GM19467 (cell line): ENCODE data around the gene AEBP1.

Experiments
- ATAC-seq: cut with Tn5 transposase; IDR thresholded peaks from one replicate; pipeline ENCODE4 v1.9.1; 2021; ENCODE audit warnings: mild to moderate bottlenecking, moderate library complexity; ENCODE audit not compliant: unreplicated experiment

AEBP1 gene

GRCh38 chr7:44103923-44104859 is at the start of gene AEBP1:
Gene AEBP1, plus strand, starts transcription at chr7:44104345. Its CDS starts 321 bp downstream, at chr7:44104666.
- no peak for ATAC-seq

GRCh38 chr7:44056681-44057080 is 47.5 kb upstream of the AEBP1 start:
- ATAC-seq = no peak

- no peak for ATAC-seq
Observed at GRCh38 chr7:44057181-44057848, 46.8 kb upstream of the AEBP1 start.

- no peak for ATAC-seq
Observed at GRCh38 chr7:44057849-44058758, 46.0 kb upstream of the AEBP1 start.

- ATAC-seq = no peak
Observed at GRCh38 chr7:44058759-44059218, 45.4 kb upstream of the AEBP1 start.

- ATAC-seq = no peak
Observed at GRCh38 chr7:44059219-44060090, 44.7 kb upstream of the AEBP1 start.

GRCh38 chr7:44060091-44060947 is 43.8 kb upstream of the AEBP1 start:
- ATAC-seq = no peak

GRCh38 chr7:44060948-44061644 is 43.0 kb upstream of the AEBP1 start:
- no peak for ATAC-seq

- ATAC-seq = no peak
Observed at GRCh38 chr7:44061645-44062179, 42.4 kb upstream of the AEBP1 start.

GRCh38 chr7:44062180-44062902 is 41.8 kb upstream of the AEBP1 start:
- ATAC-seq = no peak

GRCh38 chr7:44062903-44063295 is 41.2 kb upstream of the AEBP1 start:
- ATAC-seq = no peak

GRCh38 chr7:44063547-44063893 is 40.6 kb upstream of the AEBP1 start:
- ATAC-seq = no peak

- ATAC-seq = no peak
Observed at GRCh38 chr7:44063894-44064651, 40.1 kb upstream of the AEBP1 start.

- ATAC-seq = no peak
Observed at GRCh38 chr7:44064791-44065430, 39.2 kb upstream of the AEBP1 start.

- ATAC-seq = no peak
Observed at GRCh38 chr7:44065431-44066110, 38.6 kb upstream of the AEBP1 start, which contains the start of gene PGAM2. Gene PGAM2, minus strand, starts transcription at chr7:44065567. Its CDS starts 38 bp downstream, at chr7:44065529.

GRCh38 chr7:44066111-44066460 is 38.1 kb upstream of the AEBP1 start:
- ATAC-seq = no peak
